Lung (tissue), 12 donors: Measurements from ENCODE around the gene SMG6. TPM values are rescaled to one million over a fixed set of nuclear protein-coding genes. Genes with fewer than 3 reads are reported as not detected.

Experiments used
- ATAC-seq: fragments of 200-7000 bp; cut with Tn5 transposase; one replicate; pipeline ENCODE4 v1.9.1; 2020; ENCODE audit warnings: moderate number of reproducible peaks; ENCODE audit not compliant: insufficient read depth, low FRiP score
- DNase-seq, 3 donors: peaks; one replicate each; pipeline ENCODE4 v3.0.0-alpha.2; 2013 to 2017
- H3K27ac ChIP-seq, 2 donors: one replicate each; pipeline ENCODE4 v1.5.1; 2013; ENCODE audit warnings: mild to moderate bottlenecking in 2 of 2, moderate library complexity in 2 of 2, control low read depth in 1 of 2, inconsistent platforms in 1 of 2, low read depth in 1 of 2, low read length in 1 of 2
- H3K27me3 ChIP-seq, 3 donors: one replicate each; pipeline ENCODE4 v1.5.1; 2013; ENCODE audit warnings: low read length in 2 of 3; ENCODE audit not compliant: control insufficient read depth in 3 of 3, insufficient read depth in 3 of 3
- H3K36me3 ChIP-seq, 4 donors: one replicate each; pipeline ENCODE4 v1.5.1; 2013; ENCODE audit warnings: low read length in 4 of 4, mild to moderate bottlenecking in 1 of 4, moderate library complexity in 1 of 4; ENCODE audit not compliant: control insufficient read depth in 4 of 4, insufficient read depth in 4 of 4
- H3K4me1 ChIP-seq, 5 donors: one replicate each; pipeline ENCODE4 v1.5.1; 2013; ENCODE audit warnings: low read length in 5 of 5, mild to moderate bottlenecking in 2 of 5, moderate library complexity in 1 of 5; ENCODE audit not compliant: control insufficient read depth in 5 of 5, insufficient read depth in 5 of 5
- H3K4me3 ChIP-seq: one replicate; pipeline ENCODE4 v1.5.1; 2013; ENCODE audit warnings: mild to moderate bottlenecking, control low read depth, moderate library complexity
- H3K9ac ChIP-seq, 2 donors: one replicate each; pipeline ENCODE4 v1.5.1; 2013; ENCODE audit warnings: low read length in 2 of 2, control low read depth in 1 of 2; ENCODE audit not compliant: insufficient read depth in 1 of 2
- H3K9me3 ChIP-seq, 4 donors: one replicate each; pipeline ENCODE4 v1.5.1; 2013; ENCODE audit warnings: low read length in 3 of 4, mild to moderate bottlenecking in 1 of 4, moderate library complexity in 1 of 4; ENCODE audit not compliant: control insufficient read depth in 4 of 4, insufficient read depth in 3 of 4
- WGBS, 2 donors: extraction: QIAGEN DNeasy Blood & Tissue Kit; methylation state at CpG; one replicate each; pipeline ENCODE4 v1.1.7; 2013; 5-methylcytosine and 5-hydroxymethylcytosine counted together
- polyA plus RNA-seq, 2 donors: library from polyadenylated mRNA; stranded (reverse); fragments of 200-250 nt; gene quantifications; one replicate each; pipeline ENCODE4 v1.2.1, GENCODE V29; 2013
- total RNA-seq, 2 donors: library from RNA; depleted of rRNA in 1 of 2; stranded (reverse); fragments of >200 nt in 1 of 2; gene quantifications; one replicate each; pipeline ENCODE4 v1.2.1, GENCODE V29; 2014 to 2021
- TF ChIP-seq, protein P1 (sequence below): IDR thresholded peaks from 2 replicates; pipeline ENCODE4 v1.5.1; 2012; ENCODE audit warnings: mild to moderate bottlenecking; ENCODE audit errors: control extremely low read depth, extremely low read depth
- donor health status: control.
- donor health status: control.
- donor health status: Bipolar disorder and iron deficiency.
- donor health status: healthy.
- donor health status: DM: yes; HTN: yes; CAD: no.

Gene SMG6
- total and polyA plus RNA-seq, 4 donors, result 17.6 to 45.1 (median 28.9) TPM

DNA sequence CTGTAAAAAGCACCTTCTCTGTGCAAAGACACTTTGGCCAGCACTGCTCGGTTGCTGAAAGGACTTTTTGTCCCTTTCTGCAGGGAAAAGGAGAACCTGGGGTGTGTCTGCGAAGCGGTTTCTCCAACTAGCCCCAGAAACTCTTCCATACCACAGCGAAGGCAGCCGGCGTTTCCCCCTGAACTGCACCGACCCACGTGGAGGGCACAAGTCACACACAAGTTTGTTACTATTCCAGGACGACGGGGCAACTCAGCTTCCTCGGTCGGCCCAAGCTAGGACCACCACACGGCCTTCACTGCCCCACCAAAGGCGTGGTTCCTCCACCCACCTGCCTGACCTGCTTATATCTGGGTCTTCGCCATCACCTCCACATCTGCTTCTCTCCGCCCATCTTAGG, 280.3 kb downstream of the SMG6 start:
- ATAC-seq (no peak), DNase-seq (no peak)
- no peaks in the 10 kb centered on the region for H3K36me3 ChIP-seq
- H3K9ac ChIP-seq, result no peak overlapping the region
- H3K4me1 ChIP-seq, result peaks cover 0 to 19% (median 5%) of the 10 kb centered on the region in 5 donors
- TF ChIP-seq, protein P1, sequence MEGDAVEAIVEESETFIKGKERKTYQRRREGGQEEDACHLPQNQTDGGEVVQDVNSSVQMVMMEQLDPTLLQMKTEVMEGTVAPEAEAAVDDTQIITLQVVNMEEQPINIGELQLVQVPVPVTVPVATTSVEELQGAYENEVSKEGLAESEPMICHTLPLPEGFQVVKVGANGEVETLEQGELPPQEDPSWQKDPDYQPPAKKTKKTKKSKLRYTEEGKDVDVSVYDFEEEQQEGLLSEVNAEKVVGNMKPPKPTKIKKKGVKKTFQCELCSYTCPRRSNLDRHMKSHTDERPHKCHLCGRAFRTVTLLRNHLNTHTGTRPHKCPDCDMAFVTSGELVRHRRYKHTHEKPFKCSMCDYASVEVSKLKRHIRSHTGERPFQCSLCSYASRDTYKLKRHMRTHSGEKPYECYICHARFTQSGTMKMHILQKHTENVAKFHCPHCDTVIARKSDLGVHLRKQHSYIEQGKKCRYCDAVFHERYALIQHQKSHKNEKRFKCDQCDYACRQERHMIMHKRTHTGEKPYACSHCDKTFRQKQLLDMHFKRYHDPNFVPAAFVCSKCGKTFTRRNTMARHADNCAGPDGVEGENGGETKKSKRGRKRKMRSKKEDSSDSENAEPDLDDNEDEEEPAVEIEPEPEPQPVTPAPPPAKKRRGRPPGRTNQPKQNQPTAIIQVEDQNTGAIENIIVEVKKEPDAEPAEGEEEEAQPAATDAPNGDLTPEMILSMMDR, result no peak
- no peak overlapping the region for H3K4me3 ChIP-seq
- WGBS, 2 donors, result 44 to 52% methylated on average over 16 of the region's 16 CpGs
- no peaks in the 10 kb centered on the region for H3K9me3 ChIP-seq
- peak overlapping the region in 1 of 2 donors; percentile 34 for H3K27ac ChIP-seq
- peaks cover 3 to 46% (median 43%) of the 10 kb centered on the region in 3 donors for H3K27me3 ChIP-seq

DNA sequence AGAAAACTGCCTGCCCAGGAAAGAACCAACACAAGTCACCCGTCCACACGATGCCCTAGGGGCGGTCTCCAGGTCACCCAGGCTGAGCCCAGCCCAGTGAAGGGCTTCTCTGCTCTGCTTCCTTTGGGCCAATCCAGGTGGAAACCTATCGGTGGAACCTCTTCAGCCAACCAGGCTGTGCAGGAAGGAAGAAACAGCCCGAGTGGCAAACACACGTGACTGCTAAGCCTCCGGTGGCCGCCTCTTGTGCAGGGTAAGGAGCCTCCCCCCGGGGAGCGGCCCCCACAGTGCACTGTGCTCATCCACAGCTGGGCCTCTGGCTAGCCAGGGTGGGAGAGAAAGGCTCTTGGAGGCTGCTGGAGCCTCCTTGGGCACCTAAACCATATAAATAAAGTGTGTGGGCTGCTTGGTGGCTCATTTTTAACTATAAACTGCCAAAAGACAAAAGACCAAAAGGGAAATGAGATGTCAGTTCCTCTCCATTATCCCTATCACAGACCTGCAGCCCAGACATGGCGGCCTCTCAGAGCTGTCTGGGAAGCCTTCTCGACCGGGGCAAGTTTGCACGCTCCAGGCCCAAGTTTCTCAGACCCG, 280.8 kb downstream of the SMG6 start:
- ATAC-seq (no peak), DNase-seq (no peak)
- no peak overlapping the region for H3K27ac ChIP-seq
- H3K9ac ChIP-seq, result no peak overlapping the region
- no peaks in the 10 kb centered on the region for H3K9me3 ChIP-seq
- no peak overlapping the region for H3K4me3 ChIP-seq
- peaks cover 3 to 46% (median 43%) of the 10 kb centered on the region in 3 donors for H3K27me3 ChIP-seq
- WGBS, 2 donors, result 45 to 58% methylated on average over 15 of the region's 15 CpGs
- H3K36me3 ChIP-seq, result no peaks in the 10 kb centered on the region
- H3K4me1 ChIP-seq, result peaks cover 0 to 19% (median 5%) of the 10 kb centered on the region in 5 donors
- TF ChIP-seq, protein P1, result no peak

DNA sequence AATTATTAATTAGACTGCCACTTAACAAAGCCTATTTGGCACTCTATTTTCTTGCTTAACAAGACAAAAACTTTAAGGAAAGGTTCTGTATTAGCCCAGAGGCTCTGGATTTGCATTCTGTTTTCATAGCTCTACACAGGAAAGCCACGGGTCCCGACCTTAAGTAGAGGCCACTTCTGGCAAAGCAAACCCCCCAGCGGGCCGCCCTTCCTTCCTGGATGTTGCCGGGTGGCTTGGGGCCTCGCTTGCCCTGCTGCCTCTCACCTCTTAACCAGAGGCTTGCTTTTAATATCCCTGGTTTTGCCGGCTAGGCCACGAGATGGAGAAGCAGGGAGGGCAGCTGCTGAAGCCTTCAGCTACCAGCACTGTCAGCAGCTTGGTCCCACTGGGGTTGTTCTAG, 282.9 kb downstream of the SMG6 start:
- TF ChIP-seq, protein P1, result no peak
- Histone ChIP-seq H3K27me3 (peaks cover 3 to 34% (median 26%) of the 10 kb centered on the region in 3 donors), H3K27ac (no peak overlapping the region), H3K9me3 (no peaks in the 10 kb centered on the region), H3K4me3 (no peak overlapping the region), H3K4me1 (peaks cover 0 to 17% (median 5%) of the 10 kb centered on the region in 5 donors), H3K9ac (no peak overlapping the region), H3K36me3 (no peaks in the 10 kb centered on the region)
- 10 to 28% methylated on average over 8 of the region's 8 CpGs for WGBS, 2 donors
- DNase-seq, result no peak
- no peak for ATAC-seq

DNA sequence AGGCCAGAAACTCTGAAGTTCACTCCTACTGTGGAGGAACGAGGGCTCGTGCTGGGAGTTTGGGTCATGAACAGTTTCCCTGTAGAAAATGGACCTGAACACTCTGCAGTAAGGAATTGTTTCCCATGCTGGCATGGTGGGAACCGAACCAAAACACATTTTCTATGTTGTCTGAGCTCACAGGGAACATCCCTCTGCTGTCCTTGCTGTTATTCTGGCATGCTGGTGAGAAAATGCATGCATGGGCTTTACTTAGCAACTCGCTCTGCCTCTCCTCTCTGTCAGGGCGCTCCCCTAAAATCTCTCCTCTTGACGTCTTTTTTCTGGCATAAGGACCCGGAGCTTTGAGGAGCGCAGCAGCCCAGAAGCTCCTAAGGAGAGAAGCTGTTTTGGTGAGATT, 283.9 kb downstream of the SMG6 start:
- Histone ChIP-seq H3K27ac (no peak overlapping the region), H3K27me3 (peaks cover 3 to 33% (median 26%) of the 10 kb centered on the region in 3 donors), H3K4me3 (no peak overlapping the region), H3K4me1 (peaks cover 0 to 12% (median 5%) of the 10 kb centered on the region in 5 donors), H3K36me3 (no peaks in the 10 kb centered on the region), H3K9me3 (no peaks in the 10 kb centered on the region), H3K9ac (no peak overlapping the region)
- WGBS, 2 donors, result 86 to 91% methylated on average over 8 of the region's 8 CpGs
- no peak for ATAC-seq
- TF ChIP-seq, protein P1, result no peak
- no peak for DNase-seq
